Cerebellar cortex (tissue), 1 donor: ENCODE measurements around the gene LIMS3.
"Not testable (repeated sequence)": the region's sequence is repeated elsewhere in the genome, so short reads cannot be mapped to it uniquely, and the experiment has no call there.

Source experiments
- DNase-seq: peaks from one replicate; pipeline ENCODE4 v3.0.0-alpha.2; 2015; ENCODE audit warnings: low spot score

LIMS3 gene, protein sequence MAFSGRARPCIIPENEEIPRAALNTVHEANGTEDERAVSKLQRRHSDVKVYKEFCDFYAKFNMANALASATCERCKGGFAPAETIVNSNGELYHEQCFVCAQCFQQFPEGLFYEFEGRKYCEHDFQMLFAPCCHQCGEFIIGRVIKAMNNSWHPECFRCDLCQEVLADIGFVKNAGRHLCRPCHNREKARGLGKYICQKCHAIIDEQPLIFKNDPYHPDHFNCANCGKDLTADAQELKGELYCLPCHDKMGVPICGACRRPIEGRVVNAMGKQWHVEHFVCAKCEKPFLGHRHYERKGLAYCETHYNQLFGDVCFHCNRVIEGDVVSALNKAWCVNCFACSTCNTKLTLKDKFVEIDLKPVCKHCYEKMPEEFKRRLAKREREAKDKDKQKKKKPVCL

DNA sequence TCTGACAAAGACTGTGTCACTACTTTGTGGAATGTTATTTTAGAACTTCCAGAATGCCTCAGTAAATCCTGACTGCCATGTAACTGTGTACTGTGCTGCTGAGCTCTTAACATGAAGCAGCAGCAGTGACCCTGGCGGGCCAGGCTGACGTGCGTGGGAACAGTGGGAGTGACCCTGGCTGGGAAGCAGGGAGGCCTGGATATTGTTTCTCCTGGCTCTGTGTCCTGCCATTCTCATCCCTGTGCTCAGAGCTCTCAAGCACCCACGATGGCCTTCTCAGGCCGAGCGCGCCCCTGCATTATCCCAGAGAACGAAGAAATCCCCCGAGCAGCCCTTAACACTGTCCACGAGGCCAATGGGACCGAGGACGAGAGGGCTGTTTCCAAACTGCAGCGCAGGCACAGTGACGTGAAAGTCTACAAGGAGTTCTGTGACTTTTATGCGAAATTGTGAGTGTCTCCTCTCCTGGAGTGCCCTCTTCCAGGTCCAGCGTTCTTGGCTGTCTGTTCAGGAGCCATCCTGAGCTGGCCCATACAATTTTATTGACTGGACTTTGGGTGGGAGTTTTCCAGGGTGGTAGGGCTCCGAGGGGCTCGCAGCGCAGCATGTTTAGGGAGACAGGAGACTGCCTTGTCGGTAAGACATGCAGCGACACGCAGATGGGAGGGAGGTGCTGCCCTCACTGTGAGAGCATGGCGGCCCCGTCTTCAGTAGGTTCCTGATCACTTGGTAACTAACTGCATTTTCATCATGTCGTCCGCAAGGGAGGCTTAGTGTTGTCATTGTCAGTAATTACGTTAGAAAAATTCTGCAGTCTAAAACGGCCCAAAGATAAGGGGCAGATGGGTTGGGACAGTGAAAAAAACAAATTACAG lies at the start of gene LIMS3:
TSS of gene LIMS3 (plus strand) at position 227 of the 875 bp plus-strand sequence. CDS start at position 268, 41 bp downstream.
- DNase-seq, result not testable (repeated sequence)

DNA sequence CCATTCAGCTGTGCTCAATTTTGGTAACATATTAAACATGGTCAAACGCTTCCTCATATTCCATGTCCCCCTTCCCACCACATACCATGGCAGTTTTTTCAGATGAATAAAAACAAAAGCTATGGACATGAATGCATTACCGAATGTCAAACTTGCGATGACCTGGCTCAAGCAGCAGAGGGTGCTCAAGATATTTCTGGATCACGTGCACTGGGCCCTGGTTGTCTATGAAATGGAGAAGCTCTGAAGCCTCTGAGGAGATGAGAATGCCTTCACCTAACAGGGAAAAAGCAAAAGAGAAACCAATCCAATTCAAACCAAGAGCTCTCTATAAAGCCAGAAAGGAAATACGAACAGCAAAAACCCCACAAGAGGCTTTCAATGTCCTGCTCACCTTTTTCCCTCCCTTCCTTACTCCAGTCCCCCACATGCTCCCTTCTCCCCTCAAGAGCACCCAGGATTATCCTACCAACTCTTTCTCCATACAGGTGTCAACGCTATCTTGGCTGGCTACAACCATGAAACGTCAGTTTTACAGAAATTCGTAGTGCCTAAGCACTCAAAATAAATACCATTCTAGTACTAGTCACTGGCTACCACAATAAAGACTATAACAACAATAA lies 27.2 kb upstream of the LIMS3 start:
- not testable (repeated sequence) for DNase-seq

DNA sequence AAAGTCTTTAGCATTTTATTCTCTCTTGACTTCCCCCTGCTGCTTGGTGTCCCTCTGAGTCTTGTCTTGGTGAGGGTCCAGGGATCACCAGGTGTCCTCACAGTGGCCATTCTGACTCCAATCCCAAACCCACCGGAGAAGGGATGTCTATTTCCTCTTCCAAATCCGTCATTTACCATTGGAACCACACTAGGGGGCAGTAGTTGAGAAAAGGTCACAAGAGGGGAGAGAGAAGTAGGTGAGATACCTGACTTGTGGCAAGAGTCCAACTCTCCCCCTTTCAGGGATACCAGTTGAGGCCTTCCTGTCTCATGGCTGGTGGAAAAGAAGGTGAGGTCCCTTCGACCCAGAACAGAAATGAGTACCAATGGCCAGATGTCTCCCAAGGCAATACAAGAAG lies 21.9 kb upstream of the LIMS3 start:
- not testable (repeated sequence) for DNase-seq

DNA sequence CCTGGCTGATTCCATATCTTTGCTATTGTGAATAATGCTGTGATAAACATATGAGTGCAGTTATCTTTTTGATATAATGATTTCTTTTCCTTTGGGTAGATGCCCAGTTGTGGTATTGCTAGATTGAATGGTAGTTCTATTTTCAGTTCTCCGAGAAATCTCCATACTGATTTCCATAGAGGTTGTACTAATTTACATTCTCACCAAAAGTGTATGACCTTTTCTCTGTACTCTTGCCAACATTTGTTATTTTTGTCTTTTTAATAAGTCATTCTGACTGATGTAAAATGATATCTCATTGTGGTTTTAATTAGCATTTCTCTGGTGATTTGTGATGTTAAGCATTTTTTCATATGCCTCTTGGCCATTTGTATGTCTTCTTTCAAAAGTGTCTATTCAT lies 16.4 kb upstream of the LIMS3 start:
- not testable (repeated sequence) for DNase-seq

DNA sequence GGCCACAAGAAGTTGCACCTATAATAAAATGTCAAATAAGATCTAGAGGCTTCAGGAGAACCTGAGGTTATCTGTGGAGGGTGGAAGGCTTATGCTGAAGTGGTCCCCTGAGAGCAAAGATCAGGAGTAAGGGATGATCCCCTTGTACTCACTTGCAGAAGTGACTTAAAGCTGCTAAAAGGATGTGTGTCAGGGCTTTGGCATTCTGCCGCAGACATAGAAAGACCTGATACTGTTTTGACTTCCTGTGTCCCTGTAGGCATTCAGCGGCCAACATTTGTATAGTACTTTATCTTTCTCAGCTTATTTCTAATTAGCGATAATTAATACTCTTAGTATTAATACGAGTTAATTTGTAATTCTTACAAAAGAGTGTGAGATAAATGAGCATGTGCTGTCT lies 10.1 kb upstream of the LIMS3 start:
- DNase-seq, result not testable (repeated sequence)

DNA sequence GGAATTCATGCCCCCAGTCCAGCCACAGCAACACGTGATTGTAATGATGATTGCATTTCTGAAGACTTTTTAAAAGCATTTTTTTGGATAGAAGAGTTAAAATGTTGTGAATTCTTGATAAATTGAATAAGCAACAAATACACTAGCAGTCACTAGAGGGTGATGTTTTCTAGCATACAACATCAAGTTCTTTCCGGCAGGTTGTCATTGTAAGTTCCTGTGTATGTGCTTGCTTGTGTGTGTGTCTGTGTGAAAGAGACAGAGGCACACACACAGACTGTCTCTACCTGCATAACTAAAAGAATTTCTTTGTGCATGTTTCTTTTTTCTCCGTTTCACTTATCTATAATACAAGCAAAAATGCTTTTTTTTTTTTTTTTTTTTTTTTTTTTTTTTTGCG lies 8.6 kb upstream of the LIMS3 start:
- DNase-seq, result not testable (repeated sequence)

DNA sequence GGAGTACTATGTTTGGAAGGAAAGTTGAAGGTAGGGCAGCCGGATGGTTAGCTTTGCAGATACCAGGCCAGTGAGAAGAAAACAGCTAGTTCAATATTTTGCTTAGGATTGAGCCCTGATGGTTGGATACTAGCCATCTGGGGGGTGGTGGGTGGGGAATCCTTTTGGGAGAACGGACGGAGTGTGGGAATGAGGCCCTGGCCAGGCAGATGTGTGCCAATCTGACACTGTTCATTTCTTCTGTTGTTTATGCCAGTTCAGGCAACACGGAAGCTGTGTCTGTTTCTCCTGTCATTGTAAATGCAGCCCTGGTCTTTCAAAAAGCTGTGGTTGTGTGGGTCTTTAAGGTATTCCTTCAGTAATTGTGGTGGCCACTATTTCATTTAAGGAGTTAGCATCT lies 7.5 kb upstream of the LIMS3 start:
- not testable (repeated sequence) for DNase-seq

DNA sequence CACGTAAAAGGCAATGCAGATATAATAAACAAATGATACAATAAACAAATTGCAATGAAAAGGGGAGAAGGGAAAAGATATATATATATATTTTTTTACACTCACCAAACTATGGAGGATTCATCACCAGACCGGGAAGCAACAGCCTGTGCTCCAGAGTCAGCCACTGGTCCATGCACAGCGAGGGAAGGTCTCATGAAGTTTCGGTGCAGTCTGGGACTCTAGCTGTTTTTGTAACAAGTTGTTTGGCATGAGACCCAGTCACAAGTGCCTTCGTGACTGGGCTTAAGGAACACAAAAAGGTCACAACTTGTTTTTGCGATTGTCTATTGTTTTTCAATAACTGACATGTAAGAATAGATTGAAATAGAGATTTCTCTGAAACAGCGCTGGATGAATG lies 4.8 kb upstream of the LIMS3 start:
- DNase-seq, result not testable (repeated sequence)

DNA sequence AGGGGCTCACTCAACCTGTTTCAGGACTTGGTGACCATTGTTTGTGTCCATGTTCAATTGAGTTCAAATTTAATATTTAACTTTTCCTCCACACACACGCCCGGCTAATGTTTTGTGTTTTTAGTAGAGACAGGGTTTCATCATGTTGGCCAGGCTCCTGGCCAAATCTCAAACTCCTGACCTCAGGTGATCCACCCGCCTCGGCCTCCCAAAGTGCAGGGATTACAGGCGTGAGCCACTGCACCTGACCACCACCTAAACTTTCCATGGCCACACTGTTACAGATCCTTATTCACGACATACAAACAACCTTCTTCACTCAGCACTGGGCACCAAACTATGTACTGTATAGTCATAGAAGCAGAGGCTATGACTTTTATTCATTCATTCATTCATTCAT lies 4.3 kb upstream of the LIMS3 start:
- not testable (repeated sequence) for DNase-seq

DNA sequence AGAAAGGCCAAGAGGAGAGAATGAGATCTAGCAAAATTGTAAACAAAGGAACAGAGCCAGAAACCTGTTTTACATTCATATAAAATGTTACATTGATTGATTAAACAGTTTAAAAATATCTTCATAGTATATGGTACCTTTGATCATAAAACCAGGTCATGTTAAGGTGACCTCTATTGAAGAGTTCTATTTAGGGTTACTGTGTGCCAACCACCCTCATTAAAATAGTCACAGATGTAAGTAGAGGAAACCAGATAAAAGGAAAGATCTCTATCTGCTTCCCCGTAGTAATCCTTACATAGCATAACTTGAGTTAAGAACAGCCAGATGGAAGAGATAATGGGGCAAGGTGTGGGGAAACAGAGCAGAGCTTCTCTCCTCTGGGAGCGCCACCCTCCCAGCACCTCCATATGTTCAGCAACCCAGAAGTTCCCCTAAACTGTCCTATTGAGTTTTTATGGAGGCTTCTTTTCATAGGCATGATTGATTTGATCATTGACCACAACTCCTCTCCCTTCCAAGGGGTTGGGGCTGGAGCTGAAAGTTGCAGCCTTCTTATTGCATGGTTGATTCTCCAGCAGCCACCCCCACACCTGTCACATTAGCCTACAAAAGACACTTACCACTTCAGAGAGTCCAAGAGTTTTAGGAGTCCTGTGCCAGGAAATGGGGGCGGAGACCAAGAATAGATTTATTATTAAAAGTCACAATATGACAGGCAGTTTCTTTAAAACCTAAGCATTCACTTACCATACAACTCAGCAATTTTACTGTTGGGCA lies 3.2 kb upstream of the LIMS3 start:
- not testable (repeated sequence) for DNase-seq

DNA sequence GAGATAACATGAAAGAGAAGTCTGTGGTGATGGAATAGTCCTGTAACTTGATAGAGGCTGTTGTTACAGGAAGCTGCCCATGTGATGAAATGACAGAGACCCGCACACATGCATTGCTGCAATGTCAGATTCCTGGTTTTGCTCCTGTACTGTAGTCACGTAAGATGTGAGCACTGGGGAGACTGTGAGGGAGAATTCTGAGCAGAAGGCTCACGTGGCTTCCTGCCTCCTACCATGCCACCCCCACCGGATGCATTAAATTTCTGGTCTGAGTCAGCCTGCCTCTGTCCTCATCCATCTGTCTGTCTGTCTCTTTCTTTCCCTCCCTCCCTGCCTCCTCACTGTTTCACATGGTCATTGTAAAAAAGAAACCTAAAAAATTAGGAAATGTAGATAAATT lies 2.3 kb upstream of the LIMS3 start:
- not testable (repeated sequence) for DNase-seq

DNA sequence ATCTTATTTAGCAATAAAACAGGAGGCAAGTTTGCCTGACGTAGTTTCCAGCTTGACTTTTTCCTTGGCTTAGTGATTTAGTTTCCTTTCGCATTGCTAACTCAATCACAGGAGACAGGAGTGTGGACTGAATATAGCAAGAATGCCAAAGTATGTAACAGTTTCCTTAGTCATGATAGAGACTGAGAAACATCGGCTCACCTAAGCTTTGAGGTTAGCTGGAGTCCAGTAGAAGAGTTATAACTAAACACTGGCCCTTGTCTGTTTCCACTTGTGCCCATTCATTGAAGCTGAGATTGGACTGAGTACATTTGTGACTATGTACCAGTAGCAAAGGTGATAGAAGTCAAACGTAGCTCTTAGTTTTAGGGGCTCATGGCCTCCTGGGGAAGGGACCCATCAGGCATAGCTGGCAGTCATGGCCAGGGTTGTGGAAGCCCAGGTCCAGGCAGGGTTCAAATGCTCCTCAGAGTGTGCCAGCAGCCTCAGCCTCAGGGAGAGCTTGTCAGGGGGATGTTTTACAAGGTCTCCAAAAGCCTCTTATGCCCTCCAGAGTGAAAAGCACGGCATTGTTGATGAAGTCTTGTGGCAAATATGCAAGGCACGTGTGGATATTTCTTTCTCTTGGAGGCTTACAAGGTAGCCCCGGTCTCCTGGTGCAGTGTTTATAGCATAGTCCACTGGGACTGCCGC lies 573 bp upstream of the LIMS3 start:
- DNase-seq, result not testable (repeated sequence)

DNA sequence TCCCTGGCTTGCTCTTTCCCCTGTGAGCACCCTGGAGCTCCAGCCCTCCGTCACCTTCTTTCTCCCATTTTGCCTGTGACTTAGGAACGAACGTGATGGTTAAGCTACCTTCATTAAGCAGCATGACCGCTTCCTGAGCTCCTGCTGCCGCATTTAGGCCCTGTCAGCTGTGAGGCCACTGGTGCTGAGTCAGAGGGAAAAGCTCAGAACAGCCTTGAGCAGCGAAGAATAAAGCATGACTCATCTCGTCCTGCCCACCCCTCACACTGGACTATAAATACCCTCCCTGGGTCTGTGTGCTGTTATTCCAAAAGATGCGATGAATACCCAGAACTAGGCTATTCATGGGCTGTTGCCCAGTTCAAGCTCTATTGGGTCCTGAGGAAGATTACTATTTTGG lies 7.3 kb downstream of the LIMS3 start:
- DNase-seq, result not testable (repeated sequence)

DNA sequence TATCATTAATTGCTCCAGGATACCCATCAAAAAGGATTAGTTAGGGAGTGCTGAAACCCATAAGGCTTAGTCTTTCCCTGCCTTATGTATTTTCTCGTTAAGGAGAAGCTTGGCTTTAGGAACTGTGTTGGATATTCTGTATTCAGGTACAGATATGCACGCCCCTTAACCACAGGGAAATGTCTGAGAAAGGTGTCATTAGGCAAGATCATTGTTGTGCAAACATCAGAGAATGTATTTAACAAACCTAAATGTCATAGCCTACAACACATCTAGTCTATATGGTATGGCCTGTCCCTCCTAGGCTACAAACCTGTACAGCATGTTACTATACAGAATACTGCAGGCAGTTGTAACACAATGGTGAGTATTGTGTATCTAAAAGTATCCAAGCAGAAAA lies 10.1 kb downstream of the LIMS3 start:
- not testable (repeated sequence) for DNase-seq

DNA sequence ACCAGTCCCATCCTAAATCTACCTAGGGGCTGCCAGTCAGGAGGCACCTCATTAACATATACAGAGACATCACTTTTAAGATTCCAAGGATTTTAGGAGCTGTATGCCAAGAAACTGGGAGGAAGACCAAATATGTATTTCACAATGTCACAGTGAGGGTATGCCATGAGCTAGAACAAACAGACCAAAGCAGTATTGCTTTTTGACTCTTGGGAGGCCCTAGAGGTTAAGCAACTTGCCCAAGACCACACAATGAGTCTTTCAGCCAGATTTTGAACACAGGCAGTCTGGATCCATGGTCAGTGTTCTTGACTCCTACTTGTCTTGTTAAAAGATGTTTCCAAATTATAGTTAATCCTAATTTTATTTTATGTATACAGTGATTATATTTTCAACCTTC lies 12.3 kb downstream of the LIMS3 start:
- not testable (repeated sequence) for DNase-seq

DNA sequence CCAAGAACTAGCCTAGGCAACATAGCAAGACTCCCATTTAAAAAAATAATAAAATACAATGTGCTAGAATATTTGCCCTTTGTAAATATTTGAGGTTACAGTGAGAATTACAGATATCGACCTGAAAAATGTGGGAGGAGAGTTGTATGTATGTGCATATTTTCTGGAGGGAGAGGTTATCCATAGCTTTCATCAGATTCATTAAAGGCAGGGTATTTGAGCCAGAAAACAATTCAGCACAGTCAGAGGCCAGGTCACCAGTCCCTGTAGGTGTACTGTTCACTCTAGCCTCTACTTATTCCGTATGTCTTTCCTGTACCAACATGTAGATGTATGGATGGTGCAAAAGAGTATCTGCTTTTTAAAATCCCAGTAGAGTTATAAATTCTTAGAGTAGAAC lies 15.4 kb downstream of the LIMS3 start:
- not testable (repeated sequence) for DNase-seq

DNA sequence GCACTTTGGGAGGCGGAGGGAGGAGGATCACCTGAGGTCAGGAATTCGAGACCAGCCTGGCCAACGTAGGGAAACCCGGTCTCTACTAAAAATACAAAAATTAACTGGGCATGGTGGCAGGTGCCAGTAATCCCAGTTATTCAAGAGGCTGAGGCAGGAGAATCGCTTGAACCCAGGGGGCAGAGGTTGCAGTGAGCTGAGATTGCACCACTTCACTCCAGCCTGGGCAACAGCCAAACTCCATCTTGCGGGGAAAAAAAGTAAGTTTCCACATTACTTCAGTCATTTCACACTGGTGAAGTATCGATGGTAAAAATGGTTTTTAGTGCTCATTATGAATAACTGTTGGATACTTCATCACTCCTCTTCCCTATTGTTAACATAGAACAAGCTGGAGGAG lies 16.1 kb downstream of the LIMS3 start:
- DNase-seq, result not testable (repeated sequence)

DNA sequence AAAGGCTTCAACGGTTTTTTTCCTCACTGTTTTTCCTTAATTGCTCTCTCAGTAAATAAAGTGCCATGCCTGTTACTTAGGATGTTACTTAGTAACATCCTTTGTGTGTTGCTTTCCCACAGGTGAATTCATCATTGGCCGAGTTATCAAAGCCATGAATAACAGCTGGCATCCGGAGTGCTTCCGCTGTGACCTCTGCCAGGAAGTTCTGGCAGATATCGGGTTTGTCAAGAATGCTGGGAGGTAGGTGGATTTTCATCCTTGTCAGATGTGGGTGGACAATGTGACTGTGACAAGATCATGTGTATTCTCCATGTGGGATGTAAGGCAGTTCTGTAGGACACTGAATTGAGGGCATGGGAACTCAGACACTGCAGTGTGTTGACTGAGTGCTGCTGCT lies 17.3 kb downstream of the LIMS3 start:
- DNase-seq, result not testable (repeated sequence)

DNA sequence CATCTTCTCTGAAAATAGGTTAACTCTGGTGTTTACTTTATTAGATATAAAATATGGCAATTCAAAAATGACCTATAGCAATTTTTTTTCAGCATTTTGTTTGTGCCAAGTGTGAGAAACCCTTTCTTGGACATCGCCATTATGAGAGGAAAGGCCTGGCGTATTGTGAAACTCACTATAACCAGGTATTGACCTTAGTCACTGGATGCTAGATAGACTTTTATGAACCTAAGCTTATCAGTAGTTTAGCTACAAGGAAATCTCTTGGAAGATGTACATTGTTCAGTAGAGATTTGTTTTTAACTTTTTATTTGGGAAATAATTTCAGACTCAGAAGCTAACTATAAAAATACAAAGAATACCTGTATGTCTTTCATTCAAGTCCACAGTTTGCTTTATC lies 21.7 kb downstream of the LIMS3 start:
- DNase-seq, result not testable (repeated sequence)

DNA sequence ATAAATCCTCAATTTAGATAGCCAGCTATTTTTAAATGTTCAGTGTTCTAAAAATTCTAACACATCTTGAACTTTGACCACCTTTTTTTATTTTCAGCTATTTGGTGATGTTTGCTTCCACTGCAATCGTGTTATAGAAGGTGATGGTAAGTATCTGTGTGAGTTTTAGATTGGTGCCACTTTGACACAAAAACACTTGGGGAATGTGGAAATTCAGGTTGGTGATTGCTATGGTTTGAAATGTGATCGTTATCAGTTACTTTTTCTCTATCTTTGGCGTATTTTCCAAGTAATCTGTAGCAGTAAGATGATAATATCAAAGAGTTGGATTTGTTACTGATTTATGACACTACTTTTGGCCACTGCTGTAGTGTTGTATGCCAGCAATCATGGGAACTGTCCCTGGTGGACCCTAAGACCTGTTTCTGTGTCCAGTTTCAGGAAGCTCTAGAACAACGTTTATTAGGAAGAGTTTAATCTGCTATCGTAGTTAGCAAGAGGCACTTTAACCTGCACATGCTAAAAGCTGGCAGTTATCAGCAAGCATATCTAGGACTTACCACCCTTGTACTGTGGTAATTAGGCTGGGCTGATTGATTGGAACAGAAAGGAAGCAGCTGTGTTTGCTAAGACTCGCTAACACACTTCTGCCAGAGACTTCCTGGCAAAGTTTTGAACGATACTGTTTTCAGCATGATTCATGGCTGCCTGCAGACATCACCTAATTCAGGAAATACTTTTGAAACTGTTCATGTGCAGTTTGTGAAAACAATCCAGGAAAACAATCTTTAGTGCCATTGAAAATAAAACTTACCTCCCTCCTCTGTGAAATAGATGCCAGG lies 23.3 kb downstream of the LIMS3 start:
- DNase-seq, result not testable (repeated sequence)
